Peyer's patch (tissue), 4 donors: ENCODE results near the gene ZNF740.

Source experiments
- POLR2A ChIP-seq, 2 donors: fragments of 450-650 bp; IDR thresholded peaks; one replicate each; pipeline ENCODE4 v1.5.1; 2017; ENCODE audit warnings: antibody characterized with exemption in 2 of 2, mild to moderate bottlenecking in 2 of 2, moderate library complexity in 2 of 2
- TF ChIP-seq, protein P1 (sequence below), 6 experiments: fragments of 450-650 bp in 4 of 6; fragments of 200-600 bp in 2 of 6; sonication (generic) in 1 of 6; IDR thresholded peaks; one replicate each; pipeline ENCODE4 v1.5.1; 2017 to 2019; ENCODE audit warnings: antibody characterized with exemption in 6 of 6, mild to moderate bottlenecking in 3 of 6, moderate library complexity in 1 of 6

- no peak for TF ChIP-seq POLR2A (IDR thresholded peaks at IDR 0.05)
- TF ChIP-seq, protein P1, sequence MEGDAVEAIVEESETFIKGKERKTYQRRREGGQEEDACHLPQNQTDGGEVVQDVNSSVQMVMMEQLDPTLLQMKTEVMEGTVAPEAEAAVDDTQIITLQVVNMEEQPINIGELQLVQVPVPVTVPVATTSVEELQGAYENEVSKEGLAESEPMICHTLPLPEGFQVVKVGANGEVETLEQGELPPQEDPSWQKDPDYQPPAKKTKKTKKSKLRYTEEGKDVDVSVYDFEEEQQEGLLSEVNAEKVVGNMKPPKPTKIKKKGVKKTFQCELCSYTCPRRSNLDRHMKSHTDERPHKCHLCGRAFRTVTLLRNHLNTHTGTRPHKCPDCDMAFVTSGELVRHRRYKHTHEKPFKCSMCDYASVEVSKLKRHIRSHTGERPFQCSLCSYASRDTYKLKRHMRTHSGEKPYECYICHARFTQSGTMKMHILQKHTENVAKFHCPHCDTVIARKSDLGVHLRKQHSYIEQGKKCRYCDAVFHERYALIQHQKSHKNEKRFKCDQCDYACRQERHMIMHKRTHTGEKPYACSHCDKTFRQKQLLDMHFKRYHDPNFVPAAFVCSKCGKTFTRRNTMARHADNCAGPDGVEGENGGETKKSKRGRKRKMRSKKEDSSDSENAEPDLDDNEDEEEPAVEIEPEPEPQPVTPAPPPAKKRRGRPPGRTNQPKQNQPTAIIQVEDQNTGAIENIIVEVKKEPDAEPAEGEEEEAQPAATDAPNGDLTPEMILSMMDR (IDR thresholded peaks at IDR 0.05), result no peak
Observed at GRCh38 chr12:53145383-53146260, 34.9 kb upstream of the ZNF740 start.
